Measurements from ENCODE around the gene HHIPL1.

The HHIPL1 gene

DNA sequence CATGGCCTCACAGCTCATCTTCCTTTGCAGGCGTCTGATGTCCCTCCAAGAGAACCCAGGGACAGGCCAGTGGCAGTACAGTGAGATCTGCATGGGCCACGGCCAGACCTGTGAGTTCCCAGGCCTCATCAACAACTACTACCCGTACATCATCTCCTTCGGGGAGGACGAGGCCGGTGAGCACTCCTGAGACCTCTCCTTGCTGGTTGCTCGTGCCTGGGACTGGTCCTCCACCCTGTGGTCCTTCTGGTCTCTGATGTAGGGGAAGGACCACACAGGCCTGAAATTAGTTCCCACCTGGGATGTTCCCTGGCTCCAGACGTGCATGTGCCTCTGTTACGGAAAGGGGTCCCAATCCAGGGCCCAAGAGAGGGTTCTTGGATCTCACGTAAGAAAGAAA lies 17.9 kb downstream of the HHIPL1 start:
- H3K27ac ChIP-seq = no peak overlapping the region
- no peak for DNase-seq (ENCODE audit: low spot score)
- TF ChIP-seq, protein P1, sequence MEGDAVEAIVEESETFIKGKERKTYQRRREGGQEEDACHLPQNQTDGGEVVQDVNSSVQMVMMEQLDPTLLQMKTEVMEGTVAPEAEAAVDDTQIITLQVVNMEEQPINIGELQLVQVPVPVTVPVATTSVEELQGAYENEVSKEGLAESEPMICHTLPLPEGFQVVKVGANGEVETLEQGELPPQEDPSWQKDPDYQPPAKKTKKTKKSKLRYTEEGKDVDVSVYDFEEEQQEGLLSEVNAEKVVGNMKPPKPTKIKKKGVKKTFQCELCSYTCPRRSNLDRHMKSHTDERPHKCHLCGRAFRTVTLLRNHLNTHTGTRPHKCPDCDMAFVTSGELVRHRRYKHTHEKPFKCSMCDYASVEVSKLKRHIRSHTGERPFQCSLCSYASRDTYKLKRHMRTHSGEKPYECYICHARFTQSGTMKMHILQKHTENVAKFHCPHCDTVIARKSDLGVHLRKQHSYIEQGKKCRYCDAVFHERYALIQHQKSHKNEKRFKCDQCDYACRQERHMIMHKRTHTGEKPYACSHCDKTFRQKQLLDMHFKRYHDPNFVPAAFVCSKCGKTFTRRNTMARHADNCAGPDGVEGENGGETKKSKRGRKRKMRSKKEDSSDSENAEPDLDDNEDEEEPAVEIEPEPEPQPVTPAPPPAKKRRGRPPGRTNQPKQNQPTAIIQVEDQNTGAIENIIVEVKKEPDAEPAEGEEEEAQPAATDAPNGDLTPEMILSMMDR (IDR thresholded peaks at IDR 0.05) = no peak
- no peak overlapping the region for H3K4me3 ChIP-seq

DNA sequence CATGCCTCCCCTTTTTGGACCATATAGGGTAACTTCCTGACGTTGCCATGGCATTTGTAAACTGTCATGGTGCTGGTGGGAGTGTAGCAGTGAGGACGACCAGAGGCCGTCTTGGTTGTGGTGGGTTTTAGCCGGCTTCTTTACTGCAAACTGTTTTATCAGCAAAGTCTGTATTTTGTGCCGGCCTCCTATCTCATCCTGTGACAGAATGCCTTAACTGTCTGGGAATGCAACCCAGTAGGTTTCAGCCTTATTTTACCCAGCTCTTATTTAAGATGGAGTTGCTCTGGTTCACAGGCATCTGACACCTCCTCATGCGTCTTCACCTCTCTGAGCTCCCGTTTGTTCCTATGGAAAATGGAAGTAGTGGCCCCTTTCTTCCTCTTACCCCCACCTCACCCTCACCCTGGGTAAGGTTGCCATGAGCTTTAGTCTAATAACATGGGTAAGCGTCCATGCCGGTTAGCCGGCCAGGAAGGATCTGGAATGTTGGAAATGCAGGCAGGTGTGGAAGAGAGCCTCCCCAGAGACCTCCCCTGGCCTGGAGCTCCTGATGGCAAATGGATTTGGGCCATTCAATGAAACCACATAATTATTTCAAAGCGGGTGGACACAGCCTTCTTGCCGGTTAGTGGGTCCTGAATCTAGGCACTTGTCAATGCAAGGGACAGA lies 18.6 kb downstream of the HHIPL1 start:
- Histone ChIP-seq H3K27ac (no peak overlapping the region), H3K4me3 (no peak overlapping the region)
- no peak for DNase-seq (ENCODE audit: low spot score)
- TF ChIP-seq, protein P1 (IDR thresholded peaks at IDR 0.05) = no peak

DNA sequence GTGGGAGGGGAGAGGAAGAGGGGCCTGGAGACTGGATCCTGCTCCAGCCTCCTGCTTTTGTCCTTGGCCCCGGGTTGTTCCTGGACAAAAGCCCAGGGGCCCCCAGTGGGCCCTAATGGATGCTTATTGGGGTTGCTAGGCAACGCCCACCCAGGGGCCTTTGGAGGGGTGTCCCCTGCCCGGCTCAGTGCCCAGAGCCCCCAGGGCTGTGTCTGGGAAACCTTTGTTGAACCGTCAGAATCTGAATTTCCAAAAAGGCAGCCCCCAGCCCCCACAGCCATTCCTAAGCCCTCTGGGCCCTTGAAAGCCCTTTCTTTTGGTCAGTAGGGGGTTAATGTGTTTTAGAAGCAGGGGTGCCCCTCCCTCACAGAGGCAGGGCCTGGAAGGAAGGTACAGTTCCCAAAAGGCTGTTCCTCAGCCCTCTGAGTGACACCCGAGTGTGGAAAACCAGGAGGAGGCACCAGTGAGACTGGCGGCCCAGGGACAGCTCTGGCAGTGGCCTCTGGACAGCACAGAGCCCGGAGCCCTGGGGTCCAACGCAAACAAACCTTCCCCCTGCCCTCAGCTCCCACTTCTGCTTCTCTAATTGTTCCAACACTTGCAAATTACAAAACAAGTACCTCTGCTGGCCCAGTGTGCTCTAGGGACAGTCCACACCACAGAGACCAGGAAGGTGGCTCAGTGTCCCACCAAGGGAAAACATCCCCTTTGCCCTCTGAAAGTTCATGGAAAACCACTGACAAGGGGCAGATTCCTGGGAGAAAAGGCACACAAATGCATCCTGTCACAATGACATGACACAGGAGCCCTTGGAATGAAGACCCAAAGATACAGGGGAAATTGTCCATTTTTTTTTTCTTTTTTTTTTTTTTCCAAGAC lies 19.4 kb downstream of the HHIPL1 start:
- H3K4me3 ChIP-seq = no peak overlapping the region
- H3K27ac ChIP-seq = no peak overlapping the region
- DNase-seq (ENCODE audit: low spot score) = no peak
- TF ChIP-seq, protein P1 (IDR thresholded peaks at IDR 0.05) = no peak

DNA sequence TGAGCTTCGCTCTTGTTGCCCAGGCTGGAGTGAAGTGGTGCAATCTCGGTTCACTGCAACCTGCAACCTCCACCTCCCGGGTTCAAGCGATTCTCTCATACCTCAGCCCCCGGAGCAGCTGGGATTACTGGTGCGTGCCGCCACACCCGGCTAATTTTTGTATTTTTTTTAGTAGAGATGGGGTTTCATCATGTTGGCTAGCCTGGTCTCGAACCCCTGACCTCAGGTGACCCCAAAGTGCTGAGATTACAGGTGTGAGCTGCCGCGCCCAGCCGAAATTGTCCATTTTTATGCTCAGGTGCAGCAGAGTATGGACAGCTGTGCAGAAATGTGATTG lies 20.0 kb downstream of the HHIPL1 start:
- no peak for DNase-seq (ENCODE audit: low spot score)
- no peak overlapping the region for H3K27ac ChIP-seq
- TF ChIP-seq, protein P1 (IDR thresholded peaks at IDR 0.05) = no peak
- no peak overlapping the region for H3K4me3 ChIP-seq

DNA sequence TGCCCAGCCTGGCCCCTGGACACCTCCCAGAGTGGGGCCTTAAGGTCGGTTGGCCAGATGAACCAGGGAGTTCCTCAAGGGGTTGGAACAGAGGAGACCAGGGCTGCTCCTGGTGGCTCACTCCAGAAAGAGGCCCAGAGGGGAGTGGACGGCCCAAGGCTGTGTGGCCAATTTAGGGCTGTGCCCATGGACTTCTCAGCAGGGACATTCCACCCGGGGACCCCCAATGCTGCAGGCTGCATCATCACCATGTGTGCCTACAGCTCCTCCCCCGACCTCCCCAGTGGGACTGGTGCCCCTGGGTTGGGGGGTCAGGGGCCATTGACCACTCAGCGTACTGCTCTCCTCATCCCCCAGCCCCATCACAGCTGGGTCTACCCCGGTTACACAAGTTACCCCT lies 21.6 kb downstream of the HHIPL1 start:
- TF ChIP-seq, protein P1 (IDR thresholded peaks at IDR 0.05) = no peak
- H3K4me3 ChIP-seq = no peak overlapping the region
- no peak for DNase-seq (ENCODE audit: low spot score)
- no peak overlapping the region for H3K27ac ChIP-seq

DNA sequence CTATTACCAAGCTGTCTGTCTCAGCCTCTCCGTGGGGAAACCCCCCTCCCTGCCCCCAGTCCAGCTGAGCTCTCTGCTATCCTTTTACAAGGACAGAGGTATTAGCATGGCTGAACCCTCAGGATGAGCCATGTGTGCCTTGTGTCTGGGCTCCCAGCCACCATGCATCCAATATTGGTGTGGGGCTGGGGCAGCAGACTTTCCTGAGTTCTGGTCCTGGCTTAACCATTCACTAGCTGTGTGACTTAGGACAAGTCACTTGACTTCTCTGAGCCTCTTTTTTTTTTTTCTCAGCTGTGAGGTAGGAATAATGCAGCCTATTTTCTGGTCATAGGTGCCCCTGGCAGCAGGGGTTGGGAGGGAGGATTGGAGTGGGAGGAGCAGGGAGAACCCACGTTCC lies 22.1 kb downstream of the HHIPL1 start:
- TF ChIP-seq, protein P1 (IDR thresholded peaks at IDR 0.05) = no peak
- H3K4me3 ChIP-seq = no peak overlapping the region
- no peak for DNase-seq (ENCODE audit: low spot score)
- no peak overlapping the region for H3K27ac ChIP-seq

DNA sequence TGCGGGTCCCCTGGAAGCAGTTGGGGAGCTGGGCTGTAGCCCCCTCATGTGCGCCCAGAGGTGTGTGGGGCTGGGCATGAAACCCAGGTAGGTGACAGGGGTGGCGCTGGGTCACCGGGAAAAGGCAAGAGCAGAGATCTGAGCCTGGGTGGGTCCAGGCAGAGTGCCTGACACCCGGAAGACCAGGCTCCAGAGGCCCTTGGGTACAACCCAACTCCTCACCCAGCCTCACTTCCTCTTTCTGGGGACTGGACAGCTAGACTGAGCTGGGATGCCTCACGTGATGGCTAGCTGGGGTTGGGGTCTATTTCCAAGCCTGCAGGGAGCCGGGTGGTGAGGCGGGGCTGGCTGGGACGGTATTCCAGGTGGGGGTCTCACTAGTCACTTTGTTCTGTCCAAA lies 22.9 kb downstream of the HHIPL1 start:
- Histone ChIP-seq H3K4me3 (no peak overlapping the region), H3K27ac (no peak overlapping the region)
- no peak for DNase-seq (ENCODE audit: low spot score)
- TF ChIP-seq, protein P1 (IDR thresholded peaks at IDR 0.05) = no peak

Data from coronary artery (tissue), 2 donors.